ENCODE data around the gene DMRT1.
"Not testable (repeated sequence)": the region's sequence is repeated elsewhere in the genome, so short reads cannot be mapped to it uniquely, and the experiment has no call there.

DMRT1 gene

GRCh38 chr9:912776-913175, 71.3 kb downstream of the DMRT1 start:
- TF ChIP-seq CTCF (conservative IDR thresholded peaks at IDR 0.05; ENCODE audit: low read depth): no peak
- no peak for DNase-seq (ENCODE audit: low spot score)
- ChIA-PET CTCF (interaction anchor here (1.1 kb wide), 1 partner anchor 63 kb away, joined by 3 read pairs; the partner anchor contains the start of gene DMRT3), POLR2A (ENCODE audit: low non-redundant PET) (no interaction called here)
- no peak overlapping the region for H3K27ac ChIP-seq

GRCh38 chr9:913526-913925, 72.0 kb downstream of the DMRT1 start:
- DNase-seq (ENCODE audit: low spot score); H3K27ac ChIP-seq; CTCF ChIA-PET; POLR2A ChIA-PET (ENCODE audit: low non-redundant PET): not testable (repeated sequence)

- H3K27ac ChIP-seq: no peak overlapping the region
- no peak for DNase-seq (ENCODE audit: low spot score)
- no peak for TF ChIP-seq CTCF (conservative IDR thresholded peaks at IDR 0.05; ENCODE audit: low read depth)
- ChIA-PET CTCF (interaction anchor here (0.6 kb wide), 1 partner anchor 23 kb away, joined by 3 read pairs; no protein-coding TSS in a partner anchor), POLR2A (ENCODE audit: low non-redundant PET) (no interaction called here)
Measured at GRCh38 chr9:917730-918129, 76.2 kb downstream of the DMRT1 start.

- no peak for DNase-seq (ENCODE audit: low spot score)
- no peak for TF ChIP-seq CTCF (conservative IDR thresholded peaks at IDR 0.05; ENCODE audit: low read depth)
- ChIA-PET CTCF (no interaction called here), POLR2A (ENCODE audit: low non-redundant PET) (no interaction called here)
- H3K27ac ChIP-seq: no peak overlapping the region
Measured at GRCh38 chr9:920927-921326, 79.4 kb downstream of the DMRT1 start.

- DNase-seq (ENCODE audit: low spot score): no peak
- H3K27ac ChIP-seq: no peak overlapping the region
- TF ChIP-seq CTCF (conservative IDR thresholded peaks at IDR 0.05; ENCODE audit: low read depth): no peak
- ChIA-PET POLR2A (ENCODE audit: low non-redundant PET) (no interaction called here), CTCF (interaction anchor here (0.7 kb wide), 1 partner anchor 698 kb away, joined by 6 read pairs; no protein-coding TSS in a partner anchor)
Measured at GRCh38 chr9:922171-922570, 80.7 kb downstream of the DMRT1 start.

GRCh38 chr9:922731-923130, 81.2 kb downstream of the DMRT1 start:
- ChIA-PET POLR2A (ENCODE audit: low non-redundant PET) (no interaction called here), CTCF (interaction anchor here (0.7 kb wide), 1 partner anchor 698 kb away, joined by 6 read pairs; no protein-coding TSS in a partner anchor)
- no peak for TF ChIP-seq CTCF (conservative IDR thresholded peaks at IDR 0.05; ENCODE audit: low read depth)
- H3K27ac ChIP-seq: no peak overlapping the region
- DNase-seq (ENCODE audit: low spot score): no peak

GRCh38 chr9:926976-927375, 85.5 kb downstream of the DMRT1 start:
- TF ChIP-seq CTCF (conservative IDR thresholded peaks at IDR 0.05; ENCODE audit: low read depth): no peak
- POLR2A ChIA-PET (ENCODE audit: low non-redundant PET): no interaction called here
- CTCF ChIA-PET: no interaction called here
- DNase-seq (ENCODE audit: low spot score): no peak
- H3K27ac ChIP-seq: no peak overlapping the region
